Lung microvascular endothelial cell (primary cell): Measurements from ENCODE around the gene CCNT1. TPM values are rescaled to one million over a fixed set of nuclear protein-coding genes. Genes with fewer than 3 reads are reported as not detected.
A peak's percentile ranks its signal among the peaks of the same experiment; 100 is the strongest.
"Not testable (repeated sequence)": the region's sequence is repeated elsewhere in the genome, so short reads cannot be mapped to it uniquely, and the experiment has no call there.

ENCODE experiments used
- DNase-seq, 2 donors: peaks; one replicate each; pipeline versions ENCODE4 v3.0.0 to v3.0.0-alpha.2; 2010; ENCODE audit warnings: low read depth in 2 of 2
- total RNA-seq: library from RNA; depleted of rRNA; stranded (reverse); fragments of >200 nt; gene quantifications from 2 replicates; pipeline ENCODE4 v1.2.1, GENCODE V29; 2014

CCNT1 gene
- 13.1 and 21.4 TPM in 2 replicates for total RNA-seq

DNA sequence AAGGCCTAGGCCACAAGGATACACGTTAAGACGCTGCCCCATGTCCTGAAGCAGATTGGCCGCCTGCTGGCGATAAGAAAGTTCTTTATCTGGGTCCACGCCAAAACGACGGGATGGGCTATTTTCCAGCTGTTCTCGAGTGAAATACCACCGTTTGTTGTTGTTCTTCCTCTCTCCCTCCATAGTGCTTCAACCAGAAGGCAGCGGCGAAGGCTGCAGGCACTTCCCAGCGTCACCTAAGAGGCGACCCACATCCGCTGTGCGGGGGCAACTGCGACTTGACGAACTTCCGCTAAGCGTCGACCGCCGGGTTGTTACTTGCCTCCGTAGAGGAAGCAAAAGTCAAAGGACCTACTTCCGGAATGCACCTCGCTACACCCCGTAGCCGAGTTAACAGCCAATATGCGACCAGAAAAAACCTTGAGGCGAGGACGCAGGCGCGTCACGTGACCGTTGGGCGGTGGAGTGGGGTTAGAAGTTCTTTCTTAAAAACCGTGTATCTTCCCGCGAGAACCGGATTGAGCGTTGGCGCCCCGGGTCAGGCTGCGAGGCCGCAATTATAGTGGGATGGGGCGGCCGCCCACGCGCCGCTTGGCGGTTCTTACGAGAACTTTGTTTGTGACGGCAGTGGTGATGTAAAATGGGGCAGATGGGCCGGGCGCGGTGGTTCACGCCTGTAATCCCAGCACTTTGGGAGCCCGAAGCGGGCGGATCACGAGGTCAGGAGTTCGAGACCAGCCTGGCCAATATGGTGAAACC lies at the start of gene CCNT1:
Gene CCNT1 (minus strand): TSS at position 215 of the 759 bp plus-strand sequence. CDS start 32 bp downstream, at position 183.
- peak; percentile 99 to 100 for DNase-seq

- peak in 1 of 2 donors; percentile 19 for DNase-seq
Measured at GRCh38 chr12:48765753-48766162, 49.3 kb upstream of the CCNT1 start.

DNA sequence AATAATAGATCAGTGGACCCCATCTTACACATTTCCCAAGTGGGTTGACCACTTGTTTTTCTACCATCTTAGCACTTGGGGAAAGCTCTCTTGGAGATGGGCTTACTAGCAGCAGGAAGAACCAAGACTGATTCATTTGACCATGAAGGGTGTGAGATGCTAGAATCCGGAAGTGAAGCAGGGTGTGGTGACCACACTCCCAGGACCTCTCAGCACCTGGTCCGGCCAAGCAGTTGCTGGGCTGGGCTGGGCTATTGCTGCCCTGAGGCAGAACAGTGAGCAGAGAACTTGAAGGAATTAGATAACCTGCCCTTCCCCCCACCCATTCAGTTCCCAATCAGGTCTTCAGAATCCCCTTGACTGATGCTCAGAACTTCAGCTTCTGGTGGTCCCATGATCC lies 48.0 kb upstream of the CCNT1 start:
- peak in 1 of 2 donors; percentile 62 for DNase-seq

DNA sequence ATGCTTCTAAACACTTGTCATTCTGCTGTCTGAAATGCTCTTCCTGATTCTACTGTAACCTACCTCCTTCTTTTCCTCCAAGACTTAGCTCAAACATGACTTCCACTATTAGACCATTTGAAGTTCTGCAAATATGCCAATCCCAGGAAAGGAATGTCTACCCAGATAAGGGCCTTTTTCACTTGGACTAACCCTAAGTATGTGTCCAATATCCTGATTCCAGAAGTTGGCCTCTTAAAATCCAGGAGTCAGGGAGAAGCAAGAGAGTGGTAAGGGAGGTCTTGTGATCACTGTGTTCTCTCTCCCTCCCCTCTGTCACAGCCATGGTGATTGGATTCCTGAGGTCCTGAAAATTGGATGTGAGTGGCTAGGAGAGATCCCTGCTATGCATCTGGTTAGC lies 42.2 kb upstream of the CCNT1 start:
- DNase-seq: no peak

DNA sequence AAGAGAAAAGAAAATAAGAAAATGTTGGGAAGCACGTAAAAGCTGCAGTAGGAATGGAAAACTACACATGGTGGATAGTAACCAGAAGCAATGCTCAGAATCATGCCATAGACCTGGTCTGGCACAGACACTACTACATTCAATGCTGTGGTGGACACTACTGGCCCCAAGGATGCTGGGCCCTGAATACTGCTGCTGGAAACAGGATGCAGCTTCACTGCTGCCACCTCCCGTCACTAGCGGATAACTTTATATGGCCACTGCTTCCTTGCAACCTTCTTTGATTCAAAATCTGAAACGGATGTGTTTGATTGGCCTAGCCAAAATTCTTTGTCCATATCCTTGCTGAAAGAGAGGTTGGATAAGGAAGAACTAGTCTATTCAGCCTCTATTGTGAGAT lies 41.7 kb upstream of the CCNT1 start:
- peak; percentile 42 to 43 for DNase-seq

DNA sequence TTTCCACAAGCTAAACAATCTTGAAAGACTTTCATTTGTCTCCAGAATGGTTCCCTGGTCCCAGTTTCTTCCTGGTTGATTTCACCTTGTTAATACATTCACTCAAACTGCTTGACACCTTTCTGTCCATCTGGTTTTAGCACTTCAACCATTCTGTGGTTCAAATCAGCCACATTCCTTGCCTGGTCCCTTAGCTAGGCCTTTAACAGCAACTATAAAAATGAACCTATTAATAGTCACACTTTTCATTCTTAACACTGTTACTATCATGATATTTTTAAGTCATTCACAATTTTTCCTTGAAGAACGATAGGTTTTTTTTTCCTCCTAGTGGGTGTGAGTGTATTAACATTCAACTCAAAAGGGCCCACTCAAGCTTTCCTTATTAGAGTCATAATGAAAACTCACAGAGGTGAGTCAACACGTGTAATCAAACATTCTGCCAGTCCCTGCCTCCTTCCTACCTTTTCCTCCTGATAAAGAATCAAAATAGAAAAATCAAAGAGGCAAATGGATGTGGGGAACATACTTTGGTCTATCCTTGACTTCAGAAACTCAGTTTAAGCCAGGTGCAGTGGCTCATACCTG lies 34.4 kb upstream of the CCNT1 start:
- DNase-seq: no peak

GRCh38 chr12:48750215-48750614 lies 33.7 kb upstream of the CCNT1 start:
- no peak for DNase-seq

DNA sequence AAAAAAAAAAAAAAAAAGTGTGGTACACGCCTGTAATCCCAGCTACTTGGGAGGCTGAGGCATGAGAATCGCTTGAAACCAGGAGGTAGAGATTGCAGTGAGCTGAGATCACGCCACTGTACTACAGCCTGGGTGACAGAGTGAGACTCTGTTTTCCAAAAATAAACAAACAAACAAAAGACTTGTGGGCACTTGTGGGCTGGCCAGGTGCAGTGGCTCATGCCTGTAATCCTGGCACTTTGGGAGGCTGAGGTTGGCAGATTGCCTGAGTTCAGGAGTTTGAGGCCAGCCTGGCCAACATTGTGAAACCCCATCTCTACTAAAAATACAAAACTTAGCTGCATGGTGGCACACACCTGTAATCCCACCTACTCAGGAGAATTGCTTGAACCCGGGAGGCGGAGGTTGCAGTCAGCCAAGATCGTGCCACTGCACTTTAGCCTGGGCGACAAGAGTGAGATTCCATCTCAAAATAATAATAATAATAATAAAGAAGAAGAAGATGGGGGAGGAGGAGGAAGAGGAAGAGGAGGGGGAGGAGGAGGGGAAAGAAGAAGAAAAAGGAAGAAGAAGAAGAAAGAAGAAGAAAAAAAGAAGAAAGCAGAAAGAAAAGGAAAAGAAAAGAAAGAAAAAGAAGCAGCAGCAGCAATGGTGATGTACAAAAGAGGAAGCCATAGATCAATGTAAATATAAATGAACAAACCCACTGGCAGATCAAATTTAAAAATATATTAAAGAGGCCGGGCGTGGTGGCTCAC lies 27.9 kb upstream of the CCNT1 start:
- no peak for DNase-seq

DNA sequence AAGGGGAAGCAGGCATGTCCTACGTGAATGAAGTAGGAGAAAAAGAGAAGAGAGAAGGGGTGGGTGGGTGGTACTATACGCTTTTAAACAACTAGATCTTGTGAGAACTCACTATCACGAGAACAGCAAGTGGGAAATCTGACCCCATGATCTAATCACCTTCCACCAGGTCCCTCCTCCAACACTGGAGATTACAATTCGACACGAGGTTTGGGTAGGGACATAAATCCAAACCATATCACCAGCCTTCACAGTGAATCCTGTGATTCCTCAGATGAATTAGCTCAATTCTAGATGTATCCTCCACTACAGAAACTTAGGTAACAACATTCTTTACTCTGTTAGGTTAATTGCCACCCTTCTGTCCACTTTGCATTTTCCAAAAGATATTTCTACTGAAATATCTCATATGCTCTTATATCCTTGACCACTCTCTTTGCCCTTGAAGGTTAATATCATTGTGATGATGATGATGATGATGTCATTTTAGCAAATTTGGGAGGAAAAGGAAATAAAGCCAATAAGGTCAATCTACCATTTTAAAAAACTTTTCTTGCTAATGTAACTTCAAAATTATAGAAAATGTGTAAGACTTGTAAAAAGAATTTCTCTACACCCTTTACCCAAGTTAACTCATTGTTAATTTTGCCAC lies 23.2 kb upstream of the CCNT1 start:
- DNase-seq: no peak

- no peak for DNase-seq
Measured at GRCh38 chr12:48736456-48736855, 19.9 kb upstream of the CCNT1 start.

- DNase-seq: no peak
Measured at GRCh38 chr12:48728807-48729206, 12.3 kb upstream of the CCNT1 start.

GRCh38 chr12:48720737-48721136 lies 4.2 kb upstream of the CCNT1 start:
- not testable (repeated sequence) for DNase-seq

GRCh38 chr12:48720171-48720570 lies 3.7 kb upstream of the CCNT1 start:
- not testable (repeated sequence) for DNase-seq

DNA sequence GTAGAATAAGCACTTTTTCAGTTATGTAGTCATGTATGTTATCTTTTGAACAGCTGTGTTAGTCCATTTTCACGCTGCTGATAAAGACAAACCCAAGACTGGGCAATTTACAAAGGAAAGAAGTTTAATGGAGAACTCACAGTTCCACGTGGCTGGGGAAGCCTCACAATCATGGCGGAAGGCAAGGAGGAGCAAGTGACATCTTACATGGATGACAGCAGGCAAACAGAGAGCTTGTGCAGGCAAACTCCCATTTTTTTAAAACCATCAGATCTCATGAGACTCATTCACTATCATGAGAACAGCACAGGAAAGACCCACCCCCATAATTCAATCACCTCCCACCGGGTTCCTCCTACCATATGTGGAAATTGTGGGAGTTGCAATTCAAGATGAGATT lies 2.5 kb upstream of the CCNT1 start:
- DNase-seq: not testable (repeated sequence)

DNA sequence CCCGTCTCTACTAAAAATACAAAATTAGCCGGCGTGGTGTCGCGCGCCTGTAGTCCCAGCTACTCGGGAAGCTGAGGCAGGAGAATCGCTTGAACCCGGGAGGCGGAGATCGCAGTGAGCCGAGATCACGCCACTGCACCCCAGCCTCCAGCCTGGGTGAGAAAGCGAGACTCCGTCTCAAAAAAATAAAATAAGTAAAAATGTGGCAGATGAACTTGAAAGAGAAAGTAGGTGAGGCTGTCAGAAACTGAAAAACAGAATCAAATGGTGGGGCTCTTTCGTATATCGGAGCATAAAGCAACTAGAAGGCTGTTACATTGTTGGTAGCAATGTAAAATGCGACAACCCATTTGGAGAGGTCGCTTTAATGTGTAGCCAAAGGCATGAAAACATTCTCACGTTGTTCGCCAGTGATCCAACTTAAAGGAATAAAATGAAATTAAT lies 767 bp upstream of the CCNT1 start:
- peak; percentile 14 to 31 for DNase-seq

- DNase-seq: no peak
Measured at GRCh38 chr12:48716168-48716492, 377 bp downstream of the CCNT1 start.

- DNase-seq: no peak
Measured at GRCh38 chr12:48712209-48712608, 4.3 kb downstream of the CCNT1 start.

DNA sequence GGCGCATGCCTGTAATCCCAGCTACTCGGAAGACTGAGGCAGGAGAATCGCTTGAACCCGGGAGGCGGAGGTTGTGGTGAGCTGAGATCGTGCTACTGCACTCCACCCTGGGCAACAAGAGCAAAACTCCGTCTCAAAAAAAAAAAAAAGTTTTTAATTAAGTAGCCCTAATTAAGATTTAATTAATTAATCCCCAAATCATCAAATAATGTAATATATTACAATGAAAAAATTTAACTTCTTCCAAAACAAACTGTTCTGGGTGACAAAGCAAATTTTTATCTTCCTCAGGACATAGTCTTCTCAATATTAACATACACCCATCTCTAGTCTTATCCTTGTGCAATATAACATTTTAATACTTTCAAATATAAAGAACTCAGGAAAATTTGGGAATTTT lies 17.7 kb downstream of the CCNT1 start:
- not testable (repeated sequence) for DNase-seq

GRCh38 chr12:48696626-48697025 lies 19.9 kb downstream of the CCNT1 start:
- no peak for DNase-seq

- no peak for DNase-seq
Measured at GRCh38 chr12:48695859-48696258, 20.6 kb downstream of the CCNT1 start.

- DNase-seq: no peak
Measured at GRCh38 chr12:48694038-48694437, 22.5 kb downstream of the CCNT1 start.

DNA sequence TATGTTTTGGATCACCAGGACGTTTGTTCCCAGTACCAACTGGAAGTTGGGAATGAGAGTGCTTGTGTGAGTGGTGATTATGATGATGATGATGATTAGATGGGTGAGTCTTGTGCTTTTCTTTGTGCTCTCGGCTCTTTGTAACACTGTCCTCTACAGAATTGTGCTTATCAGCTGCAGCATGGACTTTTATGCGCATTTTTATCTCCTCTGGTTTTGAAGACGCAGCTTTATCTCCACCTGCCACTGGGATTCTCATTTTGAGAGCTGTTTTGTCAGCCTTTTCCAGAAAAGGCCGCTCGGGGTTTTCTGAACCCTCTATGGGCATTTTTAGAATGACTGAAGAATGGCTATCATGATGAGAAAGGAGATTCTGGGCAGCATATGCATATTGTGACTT lies 22.9 kb downstream of the CCNT1 start:
- DNase-seq: no peak
